ENCODE results near the gene COL6A1. TPM values are rescaled to one million over a fixed set of nuclear protein-coding genes. Genes with fewer than 3 reads are reported as not detected.

COL6A1 gene
- total RNA-seq, 1 experiment from 2014 or later: 221 TPM

DNA sequence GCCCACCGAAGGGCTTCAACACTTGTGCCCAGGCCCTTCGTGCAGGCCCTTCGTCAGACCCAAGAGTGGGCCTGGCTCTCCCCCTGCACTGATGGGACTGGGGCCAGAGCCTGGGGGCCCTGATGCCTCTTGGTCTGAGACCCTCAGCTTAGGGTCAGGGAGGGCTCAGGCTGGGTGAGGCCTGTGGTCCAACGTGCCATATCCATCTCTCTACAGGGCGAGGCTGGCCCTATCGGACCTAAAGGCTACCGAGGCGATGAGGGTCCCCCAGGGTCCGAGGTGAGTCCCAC is 15.6 kb downstream of the COL6A1 start:
- POLR2A ChIA-PET: no interaction called here

GRCh38 chr21:45997495-45998275 is 16.1 kb downstream of the COL6A1 start:
- ChIA-PET POLR2A (no interaction called here), CTCF (no interaction called here)
- Mint-ChIP-seq H3K4me1 (no peaks in the 10 kb centered on the region), H3K27me3 (ENCODE audit: low read depth) (no peaks in the 10 kb centered on the region), H3K36me3 (peaks cover 13% of the 10 kb centered on the region), H3K9me3 (no peaks in the 10 kb centered on the region), H3K4me3 (no peak overlapping the region), H3K27ac (no peak overlapping the region)
- DNase-seq (ENCODE audit: low spot score) (no peak), ATAC-seq (no peak)
- TF ChIP-seq, protein P1, sequence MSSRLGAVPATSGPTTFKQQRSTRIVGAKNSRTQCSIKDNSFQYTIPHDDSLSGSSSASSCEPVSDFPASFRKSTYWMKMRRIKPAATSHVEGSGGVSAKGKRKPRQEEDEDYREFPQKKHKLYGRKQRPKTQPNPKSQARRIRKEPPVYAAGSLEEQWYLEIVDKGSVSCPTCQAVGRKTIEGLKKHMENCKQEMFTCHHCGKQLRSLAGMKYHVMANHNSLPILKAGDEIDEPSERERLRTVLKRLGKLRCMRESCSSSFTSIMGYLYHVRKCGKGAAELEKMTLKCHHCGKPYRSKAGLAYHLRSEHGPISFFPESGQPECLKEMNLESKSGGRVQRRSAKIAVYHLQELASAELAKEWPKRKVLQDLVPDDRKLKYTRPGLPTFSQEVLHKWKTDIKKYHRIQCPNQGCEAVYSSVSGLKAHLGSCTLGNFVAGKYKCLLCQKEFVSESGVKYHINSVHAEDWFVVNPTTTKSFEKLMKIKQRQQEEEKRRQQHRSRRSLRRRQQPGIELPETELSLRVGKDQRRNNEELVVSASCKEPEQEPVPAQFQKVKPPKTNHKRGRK (CRISPR knock-in tag; IDR thresholded peaks at IDR 0.05; ENCODE audit: borderline replicate concordance): no peak
- TF ChIP-seq KAT7 (CRISPR knock-in tag; IDR thresholded peaks at IDR 0.05; ENCODE audit: borderline replicate concordance) (no peak), ETV6 (CRISPR knock-in tag; IDR thresholded peaks at IDR 0.05) (no peak), ZSCAN18 (CRISPR knock-in tag; IDR thresholded peaks at IDR 0.05) (no peak), HMGXB4 (CRISPR knock-in tag; IDR thresholded peaks at IDR 0.05) (no peak), ZNF532 (CRISPR knock-in tag; IDR thresholded peaks at IDR 0.05; ENCODE audit: borderline replicate concordance) (no peak), MYBL2 (CRISPR knock-in tag; IDR thresholded peaks at IDR 0.05) (no peak), PRRX2 (CRISPR knock-in tag; IDR thresholded peaks at IDR 0.05) (no peak), SP1 (CRISPR knock-in tag; conservative IDR thresholded peaks at IDR 0.05) (no peak), SOX15 (CRISPR knock-in tag; IDR thresholded peaks at IDR 0.05) (no peak), ATF1 (CRISPR knock-in tag; IDR thresholded peaks at IDR 0.05) (no peak), ESRRA (CRISPR knock-in tag; IDR thresholded peaks at IDR 0.05; ENCODE audit: borderline replicate concordance) (no peak), ZNF263 (CRISPR knock-in tag; IDR thresholded peaks at IDR 0.05; ENCODE audit: low read depth) (no peak), NFYB (CRISPR knock-in tag; conservative IDR thresholded peaks at IDR 0.05; ENCODE audit: low read depth) (no peak), SMAD3 (CRISPR knock-in tag; IDR thresholded peaks at IDR 0.05; ENCODE audit: borderline replicate concordance) (no peak)
- TF ChIP-seq, protein P2, sequence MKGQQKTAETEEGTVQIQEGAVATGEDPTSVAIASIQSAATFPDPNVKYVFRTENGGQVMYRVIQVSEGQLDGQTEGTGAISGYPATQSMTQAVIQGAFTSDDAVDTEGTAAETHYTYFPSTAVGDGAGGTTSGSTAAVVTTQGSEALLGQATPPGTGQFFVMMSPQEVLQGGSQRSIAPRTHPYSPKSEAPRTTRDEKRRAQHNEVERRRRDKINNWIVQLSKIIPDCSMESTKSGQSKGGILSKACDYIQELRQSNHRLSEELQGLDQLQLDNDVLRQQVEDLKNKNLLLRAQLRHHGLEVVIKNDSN (CRISPR knock-in tag; IDR thresholded peaks at IDR 0.05): no peak
- TF ChIP-seq, protein P3, sequence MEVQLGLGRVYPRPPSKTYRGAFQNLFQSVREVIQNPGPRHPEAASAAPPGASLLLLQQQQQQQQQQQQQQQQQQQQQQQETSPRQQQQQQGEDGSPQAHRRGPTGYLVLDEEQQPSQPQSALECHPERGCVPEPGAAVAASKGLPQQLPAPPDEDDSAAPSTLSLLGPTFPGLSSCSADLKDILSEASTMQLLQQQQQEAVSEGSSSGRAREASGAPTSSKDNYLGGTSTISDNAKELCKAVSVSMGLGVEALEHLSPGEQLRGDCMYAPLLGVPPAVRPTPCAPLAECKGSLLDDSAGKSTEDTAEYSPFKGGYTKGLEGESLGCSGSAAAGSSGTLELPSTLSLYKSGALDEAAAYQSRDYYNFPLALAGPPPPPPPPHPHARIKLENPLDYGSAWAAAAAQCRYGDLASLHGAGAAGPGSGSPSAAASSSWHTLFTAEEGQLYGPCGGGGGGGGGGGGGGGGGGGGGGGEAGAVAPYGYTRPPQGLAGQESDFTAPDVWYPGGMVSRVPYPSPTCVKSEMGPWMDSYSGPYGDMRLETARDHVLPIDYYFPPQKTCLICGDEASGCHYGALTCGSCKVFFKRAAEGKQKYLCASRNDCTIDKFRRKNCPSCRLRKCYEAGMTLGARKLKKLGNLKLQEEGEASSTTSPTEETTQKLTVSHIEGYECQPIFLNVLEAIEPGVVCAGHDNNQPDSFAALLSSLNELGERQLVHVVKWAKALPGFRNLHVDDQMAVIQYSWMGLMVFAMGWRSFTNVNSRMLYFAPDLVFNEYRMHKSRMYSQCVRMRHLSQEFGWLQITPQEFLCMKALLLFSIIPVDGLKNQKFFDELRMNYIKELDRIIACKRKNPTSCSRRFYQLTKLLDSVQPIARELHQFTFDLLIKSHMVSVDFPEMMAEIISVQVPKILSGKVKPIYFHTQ (CRISPR knock-in tag; IDR thresholded peaks at IDR 0.05): no peak

More for the DNA sequence above, 15.6 kb downstream of the COL6A1 start:
- no peaks in the 10 kb centered on the region for H3K27me3 Mint-ChIP-seq (ENCODE audit: low read depth)
- H3K9me3 Mint-ChIP-seq: no peaks in the 10 kb centered on the region
- peaks cover 13% of the 10 kb centered on the region for H3K36me3 Mint-ChIP-seq
- H3K4me1 Mint-ChIP-seq: no peaks in the 10 kb centered on the region
- TF ChIP-seq CREM (CRISPR knock-in tag; IDR thresholded peaks at IDR 0.05) (no peak), ESRRA (CRISPR knock-in tag; IDR thresholded peaks at IDR 0.05; ENCODE audit: borderline replicate concordance) (no peak), MYBL2 (CRISPR knock-in tag; IDR thresholded peaks at IDR 0.05) (no peak), TEAD4 (CRISPR knock-in tag; IDR thresholded peaks at IDR 0.05) (no peak), ZNF396 (CRISPR knock-in tag; IDR thresholded peaks at IDR 0.05; ENCODE audit: borderline replicate concordance) (no peak), FOXP1 (CRISPR knock-in tag; IDR thresholded peaks at IDR 0.05; ENCODE audit: borderline replicate concordance) (no peak)
- TF ChIP-seq, protein P4, sequence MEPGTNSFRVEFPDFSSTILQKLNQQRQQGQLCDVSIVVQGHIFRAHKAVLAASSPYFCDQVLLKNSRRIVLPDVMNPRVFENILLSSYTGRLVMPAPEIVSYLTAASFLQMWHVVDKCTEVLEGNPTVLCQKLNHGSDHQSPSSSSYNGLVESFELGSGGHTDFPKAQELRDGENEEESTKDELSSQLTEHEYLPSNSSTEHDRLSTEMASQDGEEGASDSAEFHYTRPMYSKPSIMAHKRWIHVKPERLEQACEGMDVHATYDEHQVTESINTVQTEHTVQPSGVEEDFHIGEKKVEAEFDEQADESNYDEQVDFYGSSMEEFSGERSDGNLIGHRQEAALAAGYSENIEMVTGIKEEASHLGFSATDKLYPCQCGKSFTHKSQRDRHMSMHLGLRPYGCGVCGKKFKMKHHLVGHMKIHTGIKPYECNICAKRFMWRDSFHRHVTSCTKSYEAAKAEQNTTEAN (CRISPR knock-in tag; IDR thresholded peaks at IDR 0.05): no peak
- CTCF ChIA-PET: no interaction called here
- ATAC-seq: no peak
- DNase-seq (ENCODE audit: low spot score): no peak
- no peak overlapping the region for H3K4me3 Mint-ChIP-seq
- H3K27ac Mint-ChIP-seq: no peak overlapping the region
